GM23338 (cell line): ENCODE results near the gene SYVN1. TPM values are rescaled to one million over a fixed set of nuclear protein-coding genes. Genes with fewer than 3 reads are reported as not detected.

Experiments
- ATAC-seq: fragments of 200-7000 bp; cut with Tn5 transposase; 3 replicates; pipeline ENCODE4 v1.9.1; 2020
- DNase-seq: peaks from one replicate; pipeline ENCODE4 v3.0.0-alpha.2; 2015; ENCODE audit warnings: low spot score
- H2AFZ ChIP-seq: fragments of 200-600 bp; sonication (generic); 2 replicates; pipeline ENCODE4 v1.8.0; 2016; ENCODE audit warnings: antibody characterized with exemption, mild to moderate bottlenecking, moderate library complexity
- H3F3A ChIP-seq: fragments of 200-600 bp; sonication (generic); replicated peaks from 2 replicates; pipeline ENCODE4 v1.8.0; 2017; ENCODE audit warnings: antibody characterized with exemption, mixed run types, low read depth
- H3K27ac ChIP-seq: fragments of 200-600 bp; sonication (generic); 2 replicates; pipeline ENCODE4 v1.6.1; 2016; ENCODE audit warnings: low read depth
- H3K27me3 ChIP-seq: fragments of 200-600 bp; sonication (generic); 2 replicates; pipeline ENCODE4 v1.8.0; 2016; ENCODE audit warnings: mild to moderate bottlenecking, mixed run types, moderate library complexity; ENCODE audit not compliant: insufficient read depth
- H3K36me3 ChIP-seq: fragments of 200-600 bp; sonication (generic); 2 replicates; pipeline ENCODE4 v1.8.0; 2016; ENCODE audit warnings: mild to moderate bottlenecking; ENCODE audit not compliant: insufficient read depth
- H3K4me1 ChIP-seq: fragments of 200-600 bp; sonication (generic); 2 replicates; pipeline ENCODE4 v1.8.0; 2016; ENCODE audit warnings: mild to moderate bottlenecking, moderate library complexity; ENCODE audit not compliant: insufficient read depth
- H3K4me2 ChIP-seq: fragments of 200-600 bp; sonication (generic); 2 replicates; pipeline ENCODE4 v1.7.1; 2017; ENCODE audit warnings: mixed run types
- H3K4me3 ChIP-seq: fragments of 200-600 bp; sonication (generic); 2 replicates; pipeline ENCODE4 v1.6.1; 2016; ENCODE audit warnings: mixed run types
- H3K79me2 ChIP-seq: fragments of 200-600 bp; sonication (generic); replicated peaks from 2 replicates; pipeline ENCODE4 v1.8.0; 2017; ENCODE audit warnings: mild to moderate bottlenecking; ENCODE audit not compliant: insufficient read depth
- H3K9me2 ChIP-seq: fragments of 200-600 bp; sonication (generic); 2 replicates; pipeline ENCODE4 v1.8.0; 2017; ENCODE audit not compliant: insufficient read depth
- H4K20me1 ChIP-seq: fragments of 200-600 bp; sonication (generic); replicated peaks from 2 replicates; pipeline ENCODE4 v1.8.0; 2017; ENCODE audit warnings: mild to moderate bottlenecking; ENCODE audit not compliant: insufficient read depth
- H3K27ac Mint-ChIP-seq: 2 replicates; pipeline ENCODE4 v1.8.0; 2020; ENCODE audit warnings: inconsistent platforms, mild to moderate bottlenecking, moderate library complexity, mixed read lengths
- H3K27me3 Mint-ChIP-seq: 3 replicates; pipeline ENCODE4 v1.8.0; 2022; ENCODE audit warnings: low read depth, mild to moderate bottlenecking, moderate library complexity, mixed read lengths, inconsistent platforms; ENCODE audit not compliant: insufficient read depth, poor library complexity
- H3K36me3 Mint-ChIP-seq: 3 replicates; pipeline ENCODE4 v1.8.0; 2021; ENCODE audit warnings: low read depth, mild to moderate bottlenecking, inconsistent platforms, moderate library complexity, mixed read lengths
- H3K4me1 Mint-ChIP-seq: 3 replicates; pipeline ENCODE4 v1.8.0; 2020; ENCODE audit warnings: mild to moderate bottlenecking, inconsistent platforms, mixed read lengths
- H3K4me3 Mint-ChIP-seq: 3 replicates; pipeline ENCODE4 v1.8.0; 2021; ENCODE audit warnings: moderate library complexity, mild to moderate bottlenecking, inconsistent platforms, mixed read lengths
- H3K9me3 Mint-ChIP-seq: 3 replicates; pipeline ENCODE4 v1.8.0; 2020; ENCODE audit warnings: moderate library complexity, mild to moderate bottlenecking, inconsistent platforms, mixed read lengths
- CREB1 ChIP-seq: fragments of 250-450 bp; sonication (Bioruptor Pico); IDR thresholded peaks from 2 replicates; pipeline ENCODE4 v1.5.0; 2020; ENCODE audit warnings: low read depth, mild to moderate bottlenecking, moderate library complexity
- CTCF ChIP-seq, 2 experiments: fragments of 200-600 bp in 1 of 2; sonication (generic) in 1 of 2; conservative IDR thresholded peaks; 2 replicates each; pipeline versions ENCODE4 v1.5.1 to v1.6.1; 2016 to 2017; ENCODE audit warnings: antibody characterized with exemption in 2 of 2, low read depth in 2 of 2, mild to moderate bottlenecking in 2 of 2, moderate library complexity in 1 of 2
- EZH2 ChIP-seq: fragments of 200-600 bp; sonication (generic); IDR thresholded peaks from one replicate; pipeline ENCODE4 v1.8.0; 2017; ENCODE audit warnings: antibody characterized with exemption, mild to moderate bottlenecking, low read depth; ENCODE audit not compliant: unreplicated experiment
- EZH2phosphoT487 ChIP-seq: fragments of 200-600 bp; sonication (generic); IDR thresholded peaks from one replicate; pipeline ENCODE4 v1.8.1; 2018; ENCODE audit warnings: antibody characterized with exemption; ENCODE audit not compliant: unreplicated experiment
- JUNB ChIP-seq: IDR thresholded peaks from one replicate; pipeline ENCODE4 v1.6.1; 2016; ENCODE audit warnings: antibody characterized with exemption; ENCODE audit not compliant: unreplicated experiment
- NANOG ChIP-seq: IDR thresholded peaks from 2 replicates; pipeline ENCODE4 v1.6.1; 2016; ENCODE audit warnings: antibody characterized with exemption, borderline replicate concordance
- POLR2AphosphoS5 ChIP-seq: IDR thresholded peaks from 2 replicates; pipeline ENCODE4 v1.6.1; 2016; ENCODE audit warnings: antibody characterized with exemption, low read depth
- STAT1 ChIP-seq: IDR thresholded peaks from one replicate; pipeline ENCODE4 v1.6.1; 2016; ENCODE audit warnings: antibody characterized with exemption; ENCODE audit not compliant: unreplicated experiment
- ZNF114 ChIP-seq: fragments of 250-450 bp; sonication (Bioruptor Pico); IDR thresholded peaks from 2 replicates; pipeline ENCODE4 v1.5.0; 2020; ENCODE audit warnings: mild to moderate bottlenecking, moderate library complexity
- ZNF331 ChIP-seq: fragments of 250-450 bp; sonication (Bioruptor Pico); IDR thresholded peaks from 2 replicates; pipeline ENCODE4 v1.5.0; 2020; ENCODE audit warnings: low read depth, mild to moderate bottlenecking, moderate library complexity
- polyA plus RNA-seq: library from polyadenylated mRNA; unstranded; fragments of >200 nt; fragmentation: Nextera tagmentation; extraction: Ambion mirVana; gene quantifications from 2 replicates; pipeline ENCODE4 v1.2.1, GENCODE V29; 2016
- total RNA-seq: library from RNA; depleted of rRNA; stranded (reverse); fragments of >200 nt; shearing (Covaris generic); gene quantifications from 2 replicates; pipeline ENCODE4 v1.2.3, GENCODE V29; 2014
- TF ChIP-seq, protein P1 (sequence below): IDR thresholded peaks from 2 replicates; pipeline ENCODE4 v1.6.1; 2016; ENCODE audit warnings: antibody characterized with exemption
- TF ChIP-seq, protein P2 (sequence below): fragments of 250-450 bp; sonication (Bioruptor Pico); IDR thresholded peaks from 2 replicates; pipeline ENCODE4 v1.5.0; 2020; ENCODE audit warnings: mild to moderate bottlenecking, moderate library complexity
- TF ChIP-seq, protein P3 (sequence below): IDR thresholded peaks from one replicate; pipeline ENCODE4 v1.6.1; 2018; ENCODE audit warnings: antibody characterized with exemption; ENCODE audit not compliant: unreplicated experiment

The SYVN1 gene
- total and polyA plus RNA-seq, 2 experiments from 2014 or later: 13.8 to 28.7 TPM

- Mint-ChIP-seq H3K9me3 (no peaks in the 10 kb centered on the region; the same call in 2 of the 3 replicates), H3K4me1 (peaks cover 5% of the 10 kb centered on the region; the same call in 1 of the 3 replicates), H3K27ac (no peak overlapping the region), H3K4me3 (no peak overlapping the region), H3K36me3 (no peaks in the 10 kb centered on the region; the same call in 2 of the 3 replicates), H3K27me3 (peaks cover 11% of the 10 kb centered on the region)
- no peak for TF ChIP-seq CREB1 (CRISPR knock-in tag)
- TF ChIP-seq POLR2AphosphoS5: no peak
- no peak for TF ChIP-seq STAT1
- TF ChIP-seq, protein P1, sequence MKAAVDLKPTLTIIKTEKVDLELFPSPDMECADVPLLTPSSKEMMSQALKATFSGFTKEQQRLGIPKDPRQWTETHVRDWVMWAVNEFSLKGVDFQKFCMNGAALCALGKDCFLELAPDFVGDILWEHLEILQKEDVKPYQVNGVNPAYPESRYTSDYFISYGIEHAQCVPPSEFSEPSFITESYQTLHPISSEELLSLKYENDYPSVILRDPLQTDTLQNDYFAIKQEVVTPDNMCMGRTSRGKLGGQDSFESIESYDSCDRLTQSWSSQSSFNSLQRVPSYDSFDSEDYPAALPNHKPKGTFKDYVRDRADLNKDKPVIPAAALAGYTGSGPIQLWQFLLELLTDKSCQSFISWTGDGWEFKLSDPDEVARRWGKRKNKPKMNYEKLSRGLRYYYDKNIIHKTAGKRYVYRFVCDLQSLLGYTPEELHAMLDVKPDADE: no peak
- TF ChIP-seq, protein P2, sequence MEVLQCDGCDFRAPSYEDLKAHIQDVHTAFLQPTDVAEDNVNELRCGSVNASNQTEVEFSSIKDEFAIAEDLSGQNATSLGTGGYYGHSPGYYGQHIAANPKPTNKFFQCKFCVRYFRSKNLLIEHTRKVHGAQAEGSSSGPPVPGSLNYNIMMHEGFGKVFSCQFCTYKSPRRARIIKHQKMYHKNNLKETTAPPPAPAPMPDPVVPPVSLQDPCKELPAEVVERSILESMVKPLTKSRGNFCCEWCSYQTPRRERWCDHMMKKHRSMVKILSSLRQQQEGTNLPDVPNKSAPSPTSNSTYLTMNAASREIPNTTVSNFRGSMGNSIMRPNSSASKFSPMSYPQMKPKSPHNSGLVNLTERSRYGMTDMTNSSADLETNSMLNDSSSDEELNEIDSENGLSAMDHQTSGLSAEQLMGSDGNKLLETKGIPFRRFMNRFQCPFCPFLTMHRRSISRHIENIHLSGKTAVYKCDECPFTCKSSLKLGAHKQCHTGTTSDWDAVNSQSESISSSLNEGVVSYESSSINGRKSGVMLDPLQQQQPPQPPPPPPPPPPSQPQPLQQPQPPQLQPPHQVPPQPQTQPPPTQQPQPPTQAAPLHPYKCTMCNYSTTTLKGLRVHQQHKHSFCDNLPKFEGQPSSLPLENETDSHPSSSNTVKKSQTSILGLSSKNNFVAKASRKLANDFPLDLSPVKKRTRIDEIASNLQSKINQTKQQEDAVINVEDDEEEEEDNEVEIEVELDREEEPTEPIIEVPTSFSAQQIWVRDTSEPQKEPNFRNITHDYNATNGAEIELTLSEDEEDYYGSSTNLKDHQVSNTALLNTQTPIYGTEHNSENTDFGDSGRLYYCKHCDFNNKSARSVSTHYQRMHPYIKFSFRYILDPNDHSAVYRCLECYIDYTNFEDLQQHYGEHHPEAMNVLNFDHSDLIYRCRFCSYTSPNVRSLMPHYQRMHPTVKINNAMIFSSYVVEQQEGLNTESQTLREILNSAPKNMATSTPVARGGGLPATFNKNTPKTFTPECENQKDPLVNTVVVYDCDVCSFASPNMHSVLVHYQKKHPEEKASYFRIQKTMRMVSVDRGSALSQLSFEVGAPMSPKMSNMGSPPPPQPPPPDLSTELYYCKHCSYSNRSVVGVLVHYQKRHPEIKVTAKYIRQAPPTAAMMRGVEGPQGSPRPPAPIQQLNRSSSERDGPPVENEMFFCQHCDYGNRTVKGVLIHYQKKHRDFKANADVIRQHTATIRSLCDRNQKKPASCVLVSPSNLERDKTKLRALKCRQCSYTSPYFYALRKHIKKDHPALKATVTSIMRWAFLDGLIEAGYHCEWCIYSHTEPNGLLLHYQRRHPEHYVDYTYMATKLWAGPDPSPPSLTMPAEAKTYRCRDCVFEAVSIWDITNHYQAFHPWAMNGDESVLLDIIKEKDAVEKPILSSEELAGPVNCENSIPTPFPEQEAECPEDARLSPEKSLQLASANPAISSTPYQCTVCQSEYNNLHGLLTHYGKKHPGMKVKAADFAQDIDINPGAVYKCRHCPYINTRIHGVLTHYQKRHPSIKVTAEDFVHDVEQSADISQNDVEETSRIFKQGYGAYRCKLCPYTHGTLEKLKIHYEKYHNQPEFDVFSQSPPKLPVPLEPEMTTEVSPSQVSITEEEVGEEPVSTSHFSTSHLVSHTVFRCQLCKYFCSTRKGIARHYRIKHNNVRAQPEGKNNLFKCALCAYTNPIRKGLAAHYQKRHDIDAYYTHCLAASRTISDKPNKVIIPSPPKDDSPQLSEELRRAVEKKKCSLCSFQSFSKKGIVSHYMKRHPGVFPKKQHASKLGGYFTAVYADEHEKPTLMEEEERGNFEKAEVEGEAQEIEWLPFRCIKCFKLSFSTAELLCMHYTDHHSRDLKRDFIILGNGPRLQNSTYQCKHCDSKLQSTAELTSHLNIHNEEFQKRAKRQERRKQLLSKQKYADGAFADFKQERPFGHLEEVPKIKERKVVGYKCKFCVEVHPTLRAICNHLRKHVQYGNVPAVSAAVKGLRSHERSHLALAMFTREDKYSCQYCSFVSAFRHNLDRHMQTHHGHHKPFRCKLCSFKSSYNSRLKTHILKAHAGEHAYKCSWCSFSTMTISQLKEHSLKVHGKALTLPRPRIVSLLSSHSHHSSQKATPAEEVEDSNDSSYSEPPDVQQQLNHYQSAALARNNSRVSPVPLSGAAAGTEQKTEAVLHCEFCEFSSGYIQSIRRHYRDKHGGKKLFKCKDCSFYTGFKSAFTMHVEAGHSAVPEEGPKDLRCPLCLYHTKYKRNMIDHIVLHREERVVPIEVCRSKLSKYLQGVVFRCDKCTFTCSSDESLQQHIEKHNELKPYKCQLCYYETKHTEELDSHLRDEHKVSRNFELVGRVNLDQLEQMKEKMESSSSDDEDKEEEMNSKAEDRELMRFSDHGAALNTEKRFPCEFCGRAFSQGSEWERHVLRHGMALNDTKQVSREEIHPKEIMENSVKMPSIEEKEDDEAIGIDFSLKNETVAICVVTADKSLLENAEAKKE: no peak
- no peak for TF ChIP-seq NANOG
- TF ChIP-seq EZH2: no peak
- TF ChIP-seq CTCF (conservative IDR thresholded peaks at IDR 0.05; ENCODE audit: low read depth in 2 of 2): no peak
- TF ChIP-seq JUNB: no peak
- TF ChIP-seq, protein P3, sequence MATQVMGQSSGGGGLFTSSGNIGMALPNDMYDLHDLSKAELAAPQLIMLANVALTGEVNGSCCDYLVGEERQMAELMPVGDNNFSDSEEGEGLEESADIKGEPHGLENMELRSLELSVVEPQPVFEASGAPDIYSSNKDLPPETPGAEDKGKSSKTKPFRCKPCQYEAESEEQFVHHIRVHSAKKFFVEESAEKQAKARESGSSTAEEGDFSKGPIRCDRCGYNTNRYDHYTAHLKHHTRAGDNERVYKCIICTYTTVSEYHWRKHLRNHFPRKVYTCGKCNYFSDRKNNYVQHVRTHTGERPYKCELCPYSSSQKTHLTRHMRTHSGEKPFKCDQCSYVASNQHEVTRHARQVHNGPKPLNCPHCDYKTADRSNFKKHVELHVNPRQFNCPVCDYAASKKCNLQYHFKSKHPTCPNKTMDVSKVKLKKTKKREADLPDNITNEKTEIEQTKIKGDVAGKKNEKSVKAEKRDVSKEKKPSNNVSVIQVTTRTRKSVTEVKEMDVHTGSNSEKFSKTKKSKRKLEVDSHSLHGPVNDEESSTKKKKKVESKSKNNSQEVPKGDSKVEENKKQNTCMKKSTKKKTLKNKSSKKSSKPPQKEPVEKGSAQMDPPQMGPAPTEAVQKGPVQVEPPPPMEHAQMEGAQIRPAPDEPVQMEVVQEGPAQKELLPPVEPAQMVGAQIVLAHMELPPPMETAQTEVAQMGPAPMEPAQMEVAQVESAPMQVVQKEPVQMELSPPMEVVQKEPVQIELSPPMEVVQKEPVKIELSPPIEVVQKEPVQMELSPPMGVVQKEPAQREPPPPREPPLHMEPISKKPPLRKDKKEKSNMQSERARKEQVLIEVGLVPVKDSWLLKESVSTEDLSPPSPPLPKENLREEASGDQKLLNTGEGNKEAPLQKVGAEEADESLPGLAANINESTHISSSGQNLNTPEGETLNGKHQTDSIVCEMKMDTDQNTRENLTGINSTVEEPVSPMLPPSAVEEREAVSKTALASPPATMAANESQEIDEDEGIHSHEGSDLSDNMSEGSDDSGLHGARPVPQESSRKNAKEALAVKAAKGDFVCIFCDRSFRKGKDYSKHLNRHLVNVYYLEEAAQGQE: no peak
- no peak for TF ChIP-seq ZNF331 (CRISPR knock-in tag)
- TF ChIP-seq ZNF114 (CRISPR knock-in tag): no peak
- no peak for TF ChIP-seq EZH2phosphoT487
- no peaks in the 10 kb centered on the region for H3F3A ChIP-seq
- ATAC-seq (no peak), DNase-seq (no peak)
- H3K9me2 ChIP-seq: no peaks in the 10 kb centered on the region
- H2AFZ ChIP-seq: no peak overlapping the region
- no peak overlapping the region for H3K4me2 ChIP-seq
- no peaks in the 10 kb centered on the region for H3K79me2 ChIP-seq
- H3K4me3 ChIP-seq: no peak overlapping the region
- no peak overlapping the region for H3K27ac ChIP-seq
- H3K4me1 ChIP-seq: no peaks in the 10 kb centered on the region
- H3K27me3 ChIP-seq: no peaks in the 10 kb centered on the region
- no peaks in the 10 kb centered on the region for H4K20me1 ChIP-seq
- no peaks in the 10 kb centered on the region for H3K36me3 ChIP-seq
Observed at GRCh38 chr11:65152122-65152521, 17.8 kb upstream of the SYVN1 start.
